HepG2 (cell line): Measurements from ENCODE around the gene CD46. TPM values are rescaled to one million over a fixed set of nuclear protein-coding genes. Genes with fewer than 3 reads are reported as not detected.

Source experiments
- ATAC-seq: fragments of 200-7000 bp; cut with Tn5 transposase; 3 replicates; pipeline ENCODE4 v1.9.1; 2020; ENCODE audit warnings: mild to moderate bottlenecking, moderate library complexity
- BruUV-seq: library from RNA; stranded (reverse); fragments of 400-500 nt; replicated peaks from 2 replicates; lab custom pipeline; 2021; lab: Mats Ljungman, UMichigan
- CTCF ChIA-PET: fragments of 300-600 bp; formaldehyde crosslinking; extraction: SDS; loops from one replicate; lab custom pipeline; 2021; ENCODE audit warnings: low total read pairs, inconsistent platforms, low intra/inter-chr PET ratio; lab: Yijun Ruan, JAX
- POLR2A ChIA-PET: fragments of 350-600 bp; sonication (Branson Sonifier 250); formaldehyde crosslinking; loops from one replicate; lab custom pipeline; 2020; ENCODE audit warnings: antibody characterized with exemption, inconsistent platforms; lab: Yijun Ruan, JAX
- DNase-seq: peaks from one replicate; pipeline ENCODE4 v3.0.0-alpha.2; 2015; ENCODE audit warnings: low spot score
- FAIRE-seq: peaks from 3 replicates; lab custom pipeline; 2011; peaks lifted over from hg19 to GRCh38; lab: Jason Lieb, UNC
- H2AFZ ChIP-seq: one replicate; pipeline ENCODE4 v1.6.1; 2011; ENCODE audit warnings: low read length, inconsistent platforms
- H3K27ac ChIP-seq: fragments of 300-600 bp; 3 replicates; pipeline ENCODE4 v1.8.0; 2011; ENCODE audit warnings: mixed run types, mild to moderate bottlenecking, mixed read lengths, low read length, inconsistent platforms; ENCODE audit not compliant: insufficient read depth; ENCODE audit errors: extremely low read length
- H3K27me3 ChIP-seq, 2 experiments: fragments of 200-600 bp in 1 of 2; 2 replicates in 1 of 2; 3 replicates in 1 of 2; pipeline versions ENCODE4 v1.6.0 to v1.8.0; 2011; ENCODE audit warnings: low read length in 2 of 2, mild to moderate bottlenecking in 2 of 2, moderate library complexity in 2 of 2, inconsistent platforms in 1 of 2; ENCODE audit not compliant: insufficient read depth in 2 of 2, control insufficient read depth in 1 of 2
- H3K36me3 ChIP-seq, 2 experiments: fragments of 200-600 bp in 1 of 2; replicated peaks in 1 of 2; 2 replicates in 1 of 2; 3 replicates in 1 of 2; pipeline versions ENCODE4 v1.5.1 to v1.8.0; 2011; ENCODE audit warnings: low read length in 2 of 2, inconsistent platforms in 1 of 2; ENCODE audit not compliant: insufficient read depth in 2 of 2, control insufficient read depth in 1 of 2
- H3K4me1 ChIP-seq: 2 replicates; pipeline ENCODE4 v1.5.1; 2012; ENCODE audit warnings: low read length, inconsistent platforms; ENCODE audit not compliant: insufficient read depth
- H3K4me2 ChIP-seq: 2 replicates; pipeline ENCODE4 v1.6.0; 2011; ENCODE audit warnings: low read depth, low read length, inconsistent platforms
- H3K4me3 ChIP-seq, 3 experiments: fragments of 200-600 bp in 1 of 3; sonication (generic), shearing (Covaris generic) in 1 of 3; replicated peaks in 1 of 3; 2 replicates each; pipeline ENCODE4 v1.5.1; 2011 to 2016; ENCODE audit warnings: low read length in 3 of 3, inconsistent platforms in 2 of 3, low read depth in 2 of 3, mild to moderate bottlenecking in 2 of 3, control low read depth in 1 of 3, mixed read lengths in 1 of 3; ENCODE audit not compliant: insufficient read depth in 1 of 3
- H3K79me2 ChIP-seq: one replicate; pipeline ENCODE4 v1.6.1; 2011; ENCODE audit warnings: low read length, inconsistent platforms; ENCODE audit not compliant: insufficient read depth
- H3K9ac ChIP-seq: 2 replicates; pipeline ENCODE4 v1.6.0; 2011; ENCODE audit warnings: mild to moderate bottlenecking, low read depth, low read length, inconsistent platforms; ENCODE audit not compliant: insufficient read depth
- H3K9me3 ChIP-seq: 2 replicates; pipeline ENCODE4 v1.5.1; 2012; ENCODE audit warnings: mild to moderate bottlenecking, low read length
- H4K20me1 ChIP-seq: 2 replicates; pipeline ENCODE4 v1.6.0; 2011; ENCODE audit warnings: inconsistent platforms, mild to moderate bottlenecking, low read length, moderate library complexity; ENCODE audit not compliant: insufficient read depth
- FOXJ3 ChIP-seq: sonication (generic); formaldehyde crosslinking; IDR thresholded peaks from 2 replicates; pipeline ENCODE4 v1.4.0; 2020; ENCODE audit warnings: missing genetic modification reagents, mild to moderate bottlenecking, borderline replicate concordance
- MTF1 ChIP-seq: sonication (generic); formaldehyde crosslinking; IDR thresholded peaks from 2 replicates; pipeline ENCODE4 v1.5.0; 2020; ENCODE audit warnings: missing genetic modification reagents
- NONO ChIP-seq, 2 experiments: fragments of 450-650 bp in 1 of 2; sonication (generic) in 1 of 2; formaldehyde crosslinking in 1 of 2; IDR thresholded peaks in 1 of 2; conservative IDR thresholded peaks in 1 of 2; 2 replicates each; pipeline versions ENCODE4 v1.6.1 to v1.8.0; 2017 to 2022; ENCODE audit warnings: mild to moderate bottlenecking in 1 of 2, missing genetic modification reagents in 1 of 2, moderate library complexity in 1 of 2
- PHB2 ChIP-seq: fragments of 450-650 bp; IDR thresholded peaks from 2 replicates; pipeline ENCODE4 v1.6.1; 2018; ENCODE audit not compliant: partially characterized antibody
- PRMT3 ChIP-seq: sonication (generic); formaldehyde crosslinking; IDR thresholded peaks from 2 replicates; pipeline ENCODE4 v1.8.1; 2022; ENCODE audit warnings: low read depth, mild to moderate bottlenecking, moderate library complexity, missing genetic modification reagents, borderline replicate concordance
- RARG ChIP-seq: sonication (generic); formaldehyde crosslinking; IDR thresholded peaks from 2 replicates; pipeline ENCODE4 v1.4.0; 2020; ENCODE audit warnings: low read depth, mild to moderate bottlenecking, missing genetic modification reagents
- SOX13 ChIP-seq, 3 experiments: fragments of 450-650 bp in 1 of 3; sonication (generic) in 1 of 3; formaldehyde crosslinking in 1 of 3; IDR thresholded peaks in 2 of 3; conservative IDR thresholded peaks in 1 of 3; 2 replicates each; pipeline versions ENCODE4 v1.5.0 to v1.6.1; 2016 to 2020; ENCODE audit warnings: antibody characterized with exemption in 1 of 3, mild to moderate bottlenecking in 1 of 3, missing compliant biosample characterization in 1 of 3, missing genetic modification reagents in 1 of 3, moderate library complexity in 1 of 3
- STAG1 ChIP-seq: sonication (generic); formaldehyde crosslinking; IDR thresholded peaks from 2 replicates; pipeline ENCODE4 v1.4.0; 2020; ENCODE audit warnings: missing genetic modification reagents
- SYNCRIP ChIP-seq: fragments of 200-400 bp; formaldehyde crosslinking; IDR thresholded peaks from 2 replicates; pipeline ENCODE4 v1.6.1; 2018; ENCODE audit warnings: mild to moderate bottlenecking, low read depth, low read length; ENCODE audit not compliant: insufficient read depth
- ZNF275 ChIP-seq: sonication (generic); formaldehyde crosslinking; IDR thresholded peaks from 2 replicates; pipeline ENCODE4 v1.8.0; 2022; ENCODE audit warnings: missing genetic modification reagents, mild to moderate bottlenecking, inconsistent platforms, borderline replicate concordance
- ZNF33A ChIP-seq: sonication (generic); formaldehyde crosslinking; IDR thresholded peaks from 2 replicates; pipeline ENCODE4 v1.5.1; 2020; ENCODE audit warnings: missing genetic modification reagents, mild to moderate bottlenecking, moderate library complexity, borderline replicate concordance
- ZNF350 ChIP-seq: sonication (generic); formaldehyde crosslinking; IDR thresholded peaks from 2 replicates; pipeline ENCODE4 v1.4.0; 2020; ENCODE audit warnings: mild to moderate bottlenecking, low read depth, missing genetic modification reagents, borderline replicate concordance
- ZNF451 ChIP-seq: sonication (generic); formaldehyde crosslinking; IDR thresholded peaks from 2 replicates; pipeline ENCODE4 v1.5.0; 2020; ENCODE audit warnings: mild to moderate bottlenecking, missing genetic modification reagents
- ZNF563 ChIP-seq: sonication (generic); formaldehyde crosslinking; IDR thresholded peaks from 2 replicates; pipeline ENCODE4 v1.8.0; 2022; ENCODE audit warnings: mild to moderate bottlenecking, moderate library complexity, missing genetic modification reagents
- ZNF746 ChIP-seq: sonication (generic); formaldehyde crosslinking; IDR thresholded peaks from 2 replicates; pipeline ENCODE4 v1.8.0; 2022; ENCODE audit warnings: mild to moderate bottlenecking, missing genetic modification reagents
- WGBS: methylation state at CpG from one replicate; pipeline ENCODE4 v1.1.6; 2017; ENCODE audit warnings: low lambda C conversion rate; 5-methylcytosine and 5-hydroxymethylcytosine counted together
- in situ Hi-C: cut with HindIII; loops from 2 replicates; pipeline ENCODE4 v1.10.0; 2017; ENCODE audit warnings: low pct_unique_long_range_greater_than_20kb; ENCODE audit not compliant: extremely low pct_ligation_motif_present
- intact Hi-C: fragments of 100-400 bp; cut with micrococcal nuclease; formaldehyde crosslinking; loops from one replicate; pipeline ENCODE4 v1.10.0; 2022; ENCODE audit not compliant: unreplicated experiment
- polyA plus RNA-seq, 8 experiments: library from polyadenylated mRNA; depleted of rRNA in 3 of 8; stranded (reverse) in 7 of 8; unstranded in 1 of 8; fragments of >200 nt; fragmentation: Illumina TruSeq in 4 of 8; extraction: Trizol in 4 of 8; gene quantifications; 2 replicates each; pipeline versions ENCODE4 v1.2.1 to v1.2.3, GENCODE V29; 2011 to 2016; ENCODE audit warnings: low read depth in 4 of 8, missing spikeins in 1 of 8, mixed read lengths in 1 of 8; ENCODE audit not compliant: insufficient read depth in 1 of 8
- total RNA-seq, 5 experiments: library from RNA; depleted of rRNA; stranded (reverse); fragments of >200 nt; fragmentation: Illumina TruSeq; extraction: Trizol; gene quantifications; 2 replicates each; pipeline ENCODE4 v1.2.3, GENCODE V29; 2016; ENCODE audit warnings: low read depth in 1 of 5

CD46 gene
- total and polyA plus RNA-seq, 2 of the 13 experiments (the other 11 are each of a cell fraction or from before 2014, with no cell fraction given) = 130 to 277 TPM

GRCh38 chr1:207832796-207833195 lies 80.9 kb downstream of the CD46 start:
- H3K27me3 ChIP-seq = no peaks in the 10 kb centered on the region
- no peaks in the 10 kb centered on the region for H3K9me3 ChIP-seq
- DNase-seq = no peak
- no peak overlapping the region for H3K27ac ChIP-seq
- no peaks in the 10 kb centered on the region for H4K20me1 ChIP-seq
- no TSS peak for BruUV-seq
- no peak for ATAC-seq
- intact Hi-C loops = no loop called here
- H3K9ac ChIP-seq = no peak overlapping the region
- H3K4me3 ChIP-seq = no peak overlapping the region
- ChIA-PET CTCF (no interaction called here), POLR2A (no interaction called here)
- H3K36me3 ChIP-seq = no peaks in the 10 kb centered on the region
- WGBS = 98% methylated on average over 6 of the region's 8 CpGs
- no peak overlapping the region for H2AFZ ChIP-seq
- in situ Hi-C loops = no loop called here
- peaks cover 22% of the 10 kb centered on the region for H3K4me1 ChIP-seq
- H3K4me2 ChIP-seq = no peak overlapping the region
- no peaks in the 10 kb centered on the region for H3K79me2 ChIP-seq
- TF ChIP-seq STAG1 (CRISPR knock-in tag) (no peak), MTF1 (CRISPR knock-in tag) (no peak), PRMT3 (CRISPR knock-in tag) (no peak), ZNF275 (CRISPR knock-in tag) (no peak), NONO (IDR thresholded peaks at IDR 0.05) (no peak), NONO (CRISPR knock-in tag; conservative IDR thresholded peaks at IDR 0.05) (no peak), ZNF451 (no peak), ZNF746 (CRISPR knock-in tag) (no peak), SYNCRIP (no peak), ZNF33A (no peak), RARG (no peak), ZNF563 (CRISPR knock-in tag) (no peak), FOXJ3 (CRISPR knock-in tag) (no peak), PHB2 (no peak), ZNF350 (CRISPR knock-in tag) (no peak), SOX13 (IDR thresholded peaks at IDR 0.05) (no peak), SOX13 (CRISPR knock-in tag; conservative IDR thresholded peaks at IDR 0.05 in 1 of 2, IDR thresholded peaks at IDR 0.05 in 1 of 2) (no peak)
- no peak for FAIRE-seq
